Astrocyte of the spinal cord (primary cell): ENCODE results near the gene ZNF469.

Source experiments
- DNase-seq: peaks from one replicate; pipeline ENCODE4 v3.0.0; 2011; ENCODE audit warnings: low read depth, low spot score
- H3K4me3 ChIP-seq: 2 replicates; pipeline ENCODE4 v1.5.1; 2011; ENCODE audit warnings: low read depth, mild to moderate bottlenecking, low read length, moderate library complexity
- CTCF ChIP-seq: IDR thresholded peaks from 2 replicates; pipeline ENCODE4 v1.5.1; 2012; ENCODE audit warnings: low read depth, mild to moderate bottlenecking, low read length, inconsistent platforms
- in situ Hi-C: cut with HindIII; loops from 2 replicates; pipeline ENCODE4 v1.10.0; 2017; ENCODE audit warnings: low sequenced_read_pairs

ZNF469 gene

GRCh38 chr16:88347656-88348376 is 34.9 kb upstream of the ZNF469 start:
- no peak for DNase-seq
- in situ Hi-C loops = no loop called here
- no peak for TF ChIP-seq CTCF
- no peak overlapping the region for H3K4me3 ChIP-seq

- H3K4me3 ChIP-seq = no peak overlapping the region
- no peak for DNase-seq
- no peak for TF ChIP-seq CTCF
- in situ Hi-C loops = no loop called here
Measured at GRCh38 chr16:88348377-88349152, 34.2 kb upstream of the ZNF469 start.

GRCh38 chr16:88349153-88349902 is 33.4 kb upstream of the ZNF469 start:
- TF ChIP-seq CTCF = no peak
- DNase-seq = no peak
- no peak overlapping the region for H3K4me3 ChIP-seq
- in situ Hi-C loops = no loop called here

- no peak for DNase-seq
- no peak for TF ChIP-seq CTCF
- H3K4me3 ChIP-seq = no peak overlapping the region
- in situ Hi-C loops = no loop called here
Measured at GRCh38 chr16:88349903-88350900, 32.6 kb upstream of the ZNF469 start.

- no peak for DNase-seq
- no peak overlapping the region for H3K4me3 ChIP-seq
- no peak for TF ChIP-seq CTCF
- in situ Hi-C loops = no loop called here
Measured at GRCh38 chr16:88350922-88351321, 31.8 kb upstream of the ZNF469 start.
